K562 (cell line): ENCODE results near the gene USP10. TPM values are rescaled to one million over a fixed set of nuclear protein-coding genes. Genes with fewer than 3 reads are reported as not detected.
A peak's percentile ranks its signal among the peaks of the same experiment; 100 is the strongest.

Experiments used
- BRF1 ChIP-seq: IDR thresholded peaks from 3 replicates; pipeline ENCODE4 v1.6.1; 2011; ENCODE audit warnings: borderline replicate concordance, mild to moderate bottlenecking; ENCODE audit not compliant: insufficient read length; ENCODE audit errors: extremely low read depth
- DEAF1 ChIP-seq: fragments of 450-650 bp; formaldehyde crosslinking; IDR thresholded peaks from 2 replicates; pipeline ENCODE4 v1.4.0; 2020; ENCODE audit warnings: mild to moderate bottlenecking, moderate library complexity
- RBM15 ChIP-seq: fragments of 200-400 bp; formaldehyde crosslinking; IDR thresholded peaks from 2 replicates; pipeline ENCODE4 v1.6.1; 2018; ENCODE audit warnings: mild to moderate bottlenecking, low read length, moderate library complexity; ENCODE audit not compliant: insufficient read depth
- UBTF ChIP-seq, 2 experiments: IDR thresholded peaks; 2 replicates each; pipeline ENCODE4 v1.6.1; 2012; ENCODE audit warnings: improper control_type of control experiment in 2 of 2, low read depth in 2 of 2, low read length in 2 of 2, borderline replicate concordance in 1 of 2
- polyA plus RNA-seq, 8 experiments: library from polyadenylated mRNA; depleted of rRNA in 4 of 8; stranded (reverse) in 5 of 8; unstranded in 3 of 8; fragments of >200 nt; fragmentation: Nextera tagmentation in 2 of 8; fragmentation: Illumina TruSeq in 1 of 8; extraction: Ambion mirVana in 2 of 8; extraction: Trizol in 1 of 8; gene quantifications; 2 replicates each; pipeline versions ENCODE4 v1.2.1 to v1.2.3, GENCODE V29; 2011 to 2014; ENCODE audit warnings: inconsistent platforms in 1 of 8, missing spikeins in 1 of 8
- total RNA-seq, 7 experiments: library from RNA; depleted of rRNA in 6 of 7; stranded (reverse); fragments of >200 nt in 6 of 7; fragmentation: Illumina TruSeq in 2 of 7; extraction: Trizol in 2 of 7; gene quantifications; 2 replicates each; pipeline versions ENCODE4 v1.2.1 to v1.2.3, GENCODE V29; 2011 to 2021; ENCODE audit warnings: low replicate concordance in 1 of 7
- TF ChIP-seq, protein P1 (sequence below): fragments of 450-650 bp; IDR thresholded peaks from 2 replicates; pipeline ENCODE4 v1.6.1; 2016; ENCODE audit warnings: mild to moderate bottlenecking, moderate library complexity

Gene USP10
- total and polyA plus RNA-seq, 9 of the 15 experiments (the other 6 are each of a cell fraction or from before 2014, with no cell fraction given), result 61.7 to 197 (median 116) TPM

- TF ChIP-seq UBTF (IDR thresholded peaks at IDR 0.05; ENCODE audit: borderline replicate concordance in 1 of 2, low read depth in 2 of 2, low read length in 2 of 2) (peak in 1 of 2 experiments; percentile 85; a peak in 3 of 4 replicates), RBM15 (no peak), DEAF1 (CRISPR knock-in tag) (no peak), BRF1 (no peak)
- TF ChIP-seq, protein P1, sequence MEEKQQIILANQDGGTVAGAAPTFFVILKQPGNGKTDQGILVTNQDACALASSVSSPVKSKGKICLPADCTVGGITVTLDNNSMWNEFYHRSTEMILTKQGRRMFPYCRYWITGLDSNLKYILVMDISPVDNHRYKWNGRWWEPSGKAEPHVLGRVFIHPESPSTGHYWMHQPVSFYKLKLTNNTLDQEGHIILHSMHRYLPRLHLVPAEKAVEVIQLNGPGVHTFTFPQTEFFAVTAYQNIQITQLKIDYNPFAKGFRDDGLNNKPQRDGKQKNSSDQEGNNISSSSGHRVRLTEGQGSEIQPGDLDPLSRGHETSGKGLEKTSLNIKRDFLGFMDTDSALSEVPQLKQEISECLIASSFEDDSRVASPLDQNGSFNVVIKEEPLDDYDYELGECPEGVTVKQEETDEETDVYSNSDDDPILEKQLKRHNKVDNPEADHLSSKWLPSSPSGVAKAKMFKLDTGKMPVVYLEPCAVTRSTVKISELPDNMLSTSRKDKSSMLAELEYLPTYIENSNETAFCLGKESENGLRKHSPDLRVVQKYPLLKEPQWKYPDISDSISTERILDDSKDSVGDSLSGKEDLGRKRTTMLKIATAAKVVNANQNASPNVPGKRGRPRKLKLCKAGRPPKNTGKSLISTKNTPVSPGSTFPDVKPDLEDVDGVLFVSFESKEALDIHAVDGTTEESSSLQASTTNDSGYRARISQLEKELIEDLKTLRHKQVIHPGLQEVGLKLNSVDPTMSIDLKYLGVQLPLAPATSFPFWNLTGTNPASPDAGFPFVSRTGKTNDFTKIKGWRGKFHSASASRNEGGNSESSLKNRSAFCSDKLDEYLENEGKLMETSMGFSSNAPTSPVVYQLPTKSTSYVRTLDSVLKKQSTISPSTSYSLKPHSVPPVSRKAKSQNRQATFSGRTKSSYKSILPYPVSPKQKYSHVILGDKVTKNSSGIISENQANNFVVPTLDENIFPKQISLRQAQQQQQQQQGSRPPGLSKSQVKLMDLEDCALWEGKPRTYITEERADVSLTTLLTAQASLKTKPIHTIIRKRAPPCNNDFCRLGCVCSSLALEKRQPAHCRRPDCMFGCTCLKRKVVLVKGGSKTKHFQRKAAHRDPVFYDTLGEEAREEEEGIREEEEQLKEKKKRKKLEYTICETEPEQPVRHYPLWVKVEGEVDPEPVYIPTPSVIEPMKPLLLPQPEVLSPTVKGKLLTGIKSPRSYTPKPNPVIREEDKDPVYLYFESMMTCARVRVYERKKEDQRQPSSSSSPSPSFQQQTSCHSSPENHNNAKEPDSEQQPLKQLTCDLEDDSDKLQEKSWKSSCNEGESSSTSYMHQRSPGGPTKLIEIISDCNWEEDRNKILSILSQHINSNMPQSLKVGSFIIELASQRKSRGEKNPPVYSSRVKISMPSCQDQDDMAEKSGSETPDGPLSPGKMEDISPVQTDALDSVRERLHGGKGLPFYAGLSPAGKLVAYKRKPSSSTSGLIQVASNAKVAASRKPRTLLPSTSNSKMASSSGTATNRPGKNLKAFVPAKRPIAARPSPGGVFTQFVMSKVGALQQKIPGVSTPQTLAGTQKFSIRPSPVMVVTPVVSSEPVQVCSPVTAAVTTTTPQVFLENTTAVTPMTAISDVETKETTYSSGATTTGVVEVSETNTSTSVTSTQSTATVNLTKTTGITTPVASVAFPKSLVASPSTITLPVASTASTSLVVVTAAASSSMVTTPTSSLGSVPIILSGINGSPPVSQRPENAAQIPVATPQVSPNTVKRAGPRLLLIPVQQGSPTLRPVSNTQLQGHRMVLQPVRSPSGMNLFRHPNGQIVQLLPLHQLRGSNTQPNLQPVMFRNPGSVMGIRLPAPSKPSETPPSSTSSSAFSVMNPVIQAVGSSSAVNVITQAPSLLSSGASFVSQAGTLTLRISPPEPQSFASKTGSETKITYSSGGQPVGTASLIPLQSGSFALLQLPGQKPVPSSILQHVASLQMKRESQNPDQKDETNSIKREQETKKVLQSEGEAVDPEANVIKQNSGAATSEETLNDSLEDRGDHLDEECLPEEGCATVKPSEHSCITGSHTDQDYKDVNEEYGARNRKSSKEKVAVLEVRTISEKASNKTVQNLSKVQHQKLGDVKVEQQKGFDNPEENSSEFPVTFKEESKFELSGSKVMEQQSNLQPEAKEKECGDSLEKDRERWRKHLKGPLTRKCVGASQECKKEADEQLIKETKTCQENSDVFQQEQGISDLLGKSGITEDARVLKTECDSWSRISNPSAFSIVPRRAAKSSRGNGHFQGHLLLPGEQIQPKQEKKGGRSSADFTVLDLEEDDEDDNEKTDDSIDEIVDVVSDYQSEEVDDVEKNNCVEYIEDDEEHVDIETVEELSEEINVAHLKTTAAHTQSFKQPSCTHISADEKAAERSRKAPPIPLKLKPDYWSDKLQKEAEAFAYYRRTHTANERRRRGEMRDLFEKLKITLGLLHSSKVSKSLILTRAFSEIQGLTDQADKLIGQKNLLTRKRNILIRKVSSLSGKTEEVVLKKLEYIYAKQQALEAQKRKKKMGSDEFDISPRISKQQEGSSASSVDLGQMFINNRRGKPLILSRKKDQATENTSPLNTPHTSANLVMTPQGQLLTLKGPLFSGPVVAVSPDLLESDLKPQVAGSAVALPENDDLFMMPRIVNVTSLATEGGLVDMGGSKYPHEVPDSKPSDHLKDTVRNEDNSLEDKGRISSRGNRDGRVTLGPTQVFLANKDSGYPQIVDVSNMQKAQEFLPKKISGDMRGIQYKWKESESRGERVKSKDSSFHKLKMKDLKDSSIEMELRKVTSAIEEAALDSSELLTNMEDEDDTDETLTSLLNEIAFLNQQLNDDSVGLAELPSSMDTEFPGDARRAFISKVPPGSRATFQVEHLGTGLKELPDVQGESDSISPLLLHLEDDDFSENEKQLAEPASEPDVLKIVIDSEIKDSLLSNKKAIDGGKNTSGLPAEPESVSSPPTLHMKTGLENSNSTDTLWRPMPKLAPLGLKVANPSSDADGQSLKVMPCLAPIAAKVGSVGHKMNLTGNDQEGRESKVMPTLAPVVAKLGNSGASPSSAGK, result no peak
- TF ChIP-seq, all 486 proteins: peak for 19
Observed at GRCh38 chr16:84700446-84701300, 873 bp downstream of the USP10 start (continued).
